HepG2 (cell line): ENCODE measurements around the gene ST3GAL4. TPM values are rescaled to one million over a fixed set of nuclear protein-coding genes. Genes with fewer than 3 reads are reported as not detected.

Source experiments
- ATAC-seq: fragments of 200-7000 bp; cut with Tn5 transposase; 3 replicates; pipeline ENCODE4 v1.9.1; 2020; ENCODE audit warnings: mild to moderate bottlenecking, moderate library complexity
- BruUV-seq: library from RNA; stranded (reverse); fragments of 400-500 nt; replicated peaks from 2 replicates; lab custom pipeline; 2021; lab: Mats Ljungman, UMichigan
- CTCF ChIA-PET: fragments of 300-600 bp; formaldehyde crosslinking; extraction: SDS; loops from one replicate; lab custom pipeline; 2021; ENCODE audit warnings: low total read pairs, inconsistent platforms, low intra/inter-chr PET ratio; lab: Yijun Ruan, JAX
- POLR2A ChIA-PET: fragments of 350-600 bp; sonication (Branson Sonifier 250); formaldehyde crosslinking; loops from one replicate; lab custom pipeline; 2020; ENCODE audit warnings: antibody characterized with exemption, inconsistent platforms; lab: Yijun Ruan, JAX
- DNase-seq: peaks from one replicate; pipeline ENCODE4 v3.0.0-alpha.2; 2015; ENCODE audit warnings: low spot score
- FAIRE-seq: peaks from 3 replicates; lab custom pipeline; 2011; peaks lifted over from hg19 to GRCh38; lab: Jason Lieb, UNC
- H2AFZ ChIP-seq: one replicate; pipeline ENCODE4 v1.6.1; 2011; ENCODE audit warnings: low read length, inconsistent platforms
- H3K27ac ChIP-seq: fragments of 300-600 bp; 3 replicates; pipeline ENCODE4 v1.8.0; 2011; ENCODE audit warnings: mixed run types, mild to moderate bottlenecking, mixed read lengths, low read length, inconsistent platforms; ENCODE audit not compliant: insufficient read depth; ENCODE audit errors: extremely low read length
- H3K27me3 ChIP-seq, 2 experiments: fragments of 200-600 bp in 1 of 2; 2 replicates in 1 of 2; 3 replicates in 1 of 2; pipeline versions ENCODE4 v1.6.0 to v1.8.0; 2011; ENCODE audit warnings: low read length in 2 of 2, mild to moderate bottlenecking in 2 of 2, moderate library complexity in 2 of 2, inconsistent platforms in 1 of 2; ENCODE audit not compliant: insufficient read depth in 2 of 2, control insufficient read depth in 1 of 2
- H3K36me3 ChIP-seq, 2 experiments: fragments of 200-600 bp in 1 of 2; replicated peaks in 1 of 2; 2 replicates in 1 of 2; 3 replicates in 1 of 2; pipeline versions ENCODE4 v1.5.1 to v1.8.0; 2011; ENCODE audit warnings: low read length in 2 of 2, inconsistent platforms in 1 of 2; ENCODE audit not compliant: insufficient read depth in 2 of 2, control insufficient read depth in 1 of 2
- H3K4me1 ChIP-seq: 2 replicates; pipeline ENCODE4 v1.5.1; 2012; ENCODE audit warnings: low read length, inconsistent platforms; ENCODE audit not compliant: insufficient read depth
- H3K4me2 ChIP-seq: 2 replicates; pipeline ENCODE4 v1.6.0; 2011; ENCODE audit warnings: low read depth, low read length, inconsistent platforms
- H3K4me3 ChIP-seq, 3 experiments: fragments of 200-600 bp in 1 of 3; sonication (generic), shearing (Covaris generic) in 1 of 3; replicated peaks in 1 of 3; 2 replicates each; pipeline ENCODE4 v1.5.1; 2011 to 2016; ENCODE audit warnings: low read length in 3 of 3, inconsistent platforms in 2 of 3, low read depth in 2 of 3, mild to moderate bottlenecking in 2 of 3, control low read depth in 1 of 3, mixed read lengths in 1 of 3; ENCODE audit not compliant: insufficient read depth in 1 of 3
- H3K79me2 ChIP-seq: one replicate; pipeline ENCODE4 v1.6.1; 2011; ENCODE audit warnings: low read length, inconsistent platforms; ENCODE audit not compliant: insufficient read depth
- H3K9ac ChIP-seq: 2 replicates; pipeline ENCODE4 v1.6.0; 2011; ENCODE audit warnings: mild to moderate bottlenecking, low read depth, low read length, inconsistent platforms; ENCODE audit not compliant: insufficient read depth
- H3K9me3 ChIP-seq: 2 replicates; pipeline ENCODE4 v1.5.1; 2012; ENCODE audit warnings: mild to moderate bottlenecking, low read length
- H4K20me1 ChIP-seq: 2 replicates; pipeline ENCODE4 v1.6.0; 2011; ENCODE audit warnings: inconsistent platforms, mild to moderate bottlenecking, low read length, moderate library complexity; ENCODE audit not compliant: insufficient read depth
- SMC3 ChIP-seq: IDR thresholded peaks from 2 replicates; pipeline ENCODE4 v1.6.1; 2011; ENCODE audit warnings: low read length, improper control_type of control experiment
- STAG1 ChIP-seq: sonication (generic); formaldehyde crosslinking; IDR thresholded peaks from 2 replicates; pipeline ENCODE4 v1.4.0; 2020; ENCODE audit warnings: missing genetic modification reagents
- WGBS: methylation state at CpG from one replicate; pipeline ENCODE4 v1.1.6; 2017; ENCODE audit warnings: low lambda C conversion rate; 5-methylcytosine and 5-hydroxymethylcytosine counted together
- in situ Hi-C: cut with HindIII; loops from 2 replicates; pipeline ENCODE4 v1.10.0; 2017; ENCODE audit warnings: low pct_unique_long_range_greater_than_20kb; ENCODE audit not compliant: extremely low pct_ligation_motif_present
- intact Hi-C: fragments of 100-400 bp; cut with micrococcal nuclease; formaldehyde crosslinking; loops from one replicate; pipeline ENCODE4 v1.10.0; 2022; ENCODE audit not compliant: unreplicated experiment
- polyA plus RNA-seq, 8 experiments: library from polyadenylated mRNA; depleted of rRNA in 3 of 8; stranded (reverse) in 7 of 8; unstranded in 1 of 8; fragments of >200 nt; fragmentation: Illumina TruSeq in 4 of 8; extraction: Trizol in 4 of 8; gene quantifications; 2 replicates each; pipeline versions ENCODE4 v1.2.1 to v1.2.3, GENCODE V29; 2011 to 2016; ENCODE audit warnings: low read depth in 4 of 8, missing spikeins in 1 of 8, mixed read lengths in 1 of 8; ENCODE audit not compliant: insufficient read depth in 1 of 8
- total RNA-seq, 5 experiments: library from RNA; depleted of rRNA; stranded (reverse); fragments of >200 nt; fragmentation: Illumina TruSeq; extraction: Trizol; gene quantifications; 2 replicates each; pipeline ENCODE4 v1.2.3, GENCODE V29; 2016; ENCODE audit warnings: low read depth in 1 of 5
- TF ChIP-seq, protein P1 (sequence below): IDR thresholded peaks from 2 replicates; pipeline ENCODE4 v1.6.1; 2018; ENCODE audit warnings: missing genetic modification reagents, mild to moderate bottlenecking, missing compliant biosample characterization
- TF ChIP-seq, protein P2 (sequence below): fragments of 450-650 bp; IDR thresholded peaks from 2 replicates; pipeline ENCODE4 v1.6.1; 2017; ENCODE audit warnings: mild to moderate bottlenecking
- TF ChIP-seq, protein P3 (sequence below): sonication (generic); formaldehyde crosslinking; IDR thresholded peaks from 2 replicates; pipeline ENCODE4 v1.5.0; 2020; ENCODE audit warnings: mild to moderate bottlenecking, missing genetic modification reagents, moderate library complexity

ST3GAL4 gene
- total and polyA plus RNA-seq, 2 of the 13 experiments (the other 11 are each of a cell fraction or from before 2014, with no cell fraction given), result 9.1 to 13.3 TPM

DNA sequence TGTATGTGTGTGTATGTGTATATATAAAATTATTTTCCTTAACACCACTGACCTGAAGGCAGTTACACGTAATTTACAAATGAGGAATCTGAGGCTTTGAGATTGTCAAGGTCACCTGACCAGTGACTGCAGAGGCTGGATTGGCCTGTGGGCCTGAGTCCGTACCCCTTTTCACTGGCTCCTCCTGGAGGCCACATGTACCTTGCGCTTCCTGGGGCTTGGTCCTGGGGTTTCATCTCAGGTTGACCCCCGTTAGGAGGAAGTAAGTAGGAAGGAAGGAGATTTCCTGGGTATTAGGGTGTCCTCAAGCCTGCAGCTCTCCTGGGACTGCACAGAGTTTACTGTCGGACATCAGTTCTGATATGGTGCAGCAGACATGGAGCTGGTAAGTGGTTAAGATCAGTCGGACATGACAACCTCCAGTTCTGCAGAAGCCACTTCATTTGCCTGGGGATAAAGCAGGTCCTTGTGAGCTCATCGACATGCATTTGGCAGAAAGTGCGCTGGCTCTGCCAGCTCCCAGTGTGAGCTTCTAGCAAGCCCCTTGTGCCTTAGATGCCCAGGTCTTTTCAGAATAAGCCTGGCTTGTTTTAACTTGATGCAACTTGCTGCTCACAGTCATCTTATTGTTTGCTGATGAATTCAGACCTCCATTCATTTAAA, 36.6 kb downstream of the ST3GAL4 start:
- ChIA-PET POLR2A (no interaction called here), CTCF (interaction anchor here (1.4 kb wide), 1 partner anchor 82 kb away, joined by 8 read pairs; no protein-coding TSS in a partner anchor)
- Histone ChIP-seq H3K27me3 (no peaks in the 10 kb centered on the region), H4K20me1 (no peaks in the 10 kb centered on the region), H2AFZ (no peak overlapping the region), H3K9ac (no peak overlapping the region), H3K4me1 (no peaks in the 10 kb centered on the region), H3K9me3 (no peaks in the 10 kb centered on the region), H3K4me2 (no peak overlapping the region), H3K79me2 (peaks cover 2% of the 10 kb centered on the region), H3K27ac (no peak overlapping the region), H3K36me3 (no peaks in the 10 kb centered on the region), H3K4me3 (no peak overlapping the region)
- ATAC-seq, result peak; percentile 83
- BruUV-seq, result no TSS peak
- TF ChIP-seq, protein P1, sequence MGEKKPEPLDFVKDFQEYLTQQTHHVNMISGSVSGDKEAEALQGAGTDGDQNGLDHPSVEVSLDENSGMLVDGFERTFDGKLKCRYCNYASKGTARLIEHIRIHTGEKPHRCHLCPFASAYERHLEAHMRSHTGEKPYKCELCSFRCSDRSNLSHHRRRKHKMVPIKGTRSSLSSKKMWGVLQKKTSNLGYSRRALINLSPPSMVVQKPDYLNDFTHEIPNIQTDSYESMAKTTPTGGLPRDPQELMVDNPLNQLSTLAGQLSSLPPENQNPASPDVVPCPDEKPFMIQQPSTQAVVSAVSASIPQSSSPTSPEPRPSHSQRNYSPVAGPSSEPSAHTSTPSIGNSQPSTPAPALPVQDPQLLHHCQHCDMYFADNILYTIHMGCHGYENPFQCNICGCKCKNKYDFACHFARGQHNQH (CRISPR knock-in tag), result no peak
- TF ChIP-seq, protein P2, sequence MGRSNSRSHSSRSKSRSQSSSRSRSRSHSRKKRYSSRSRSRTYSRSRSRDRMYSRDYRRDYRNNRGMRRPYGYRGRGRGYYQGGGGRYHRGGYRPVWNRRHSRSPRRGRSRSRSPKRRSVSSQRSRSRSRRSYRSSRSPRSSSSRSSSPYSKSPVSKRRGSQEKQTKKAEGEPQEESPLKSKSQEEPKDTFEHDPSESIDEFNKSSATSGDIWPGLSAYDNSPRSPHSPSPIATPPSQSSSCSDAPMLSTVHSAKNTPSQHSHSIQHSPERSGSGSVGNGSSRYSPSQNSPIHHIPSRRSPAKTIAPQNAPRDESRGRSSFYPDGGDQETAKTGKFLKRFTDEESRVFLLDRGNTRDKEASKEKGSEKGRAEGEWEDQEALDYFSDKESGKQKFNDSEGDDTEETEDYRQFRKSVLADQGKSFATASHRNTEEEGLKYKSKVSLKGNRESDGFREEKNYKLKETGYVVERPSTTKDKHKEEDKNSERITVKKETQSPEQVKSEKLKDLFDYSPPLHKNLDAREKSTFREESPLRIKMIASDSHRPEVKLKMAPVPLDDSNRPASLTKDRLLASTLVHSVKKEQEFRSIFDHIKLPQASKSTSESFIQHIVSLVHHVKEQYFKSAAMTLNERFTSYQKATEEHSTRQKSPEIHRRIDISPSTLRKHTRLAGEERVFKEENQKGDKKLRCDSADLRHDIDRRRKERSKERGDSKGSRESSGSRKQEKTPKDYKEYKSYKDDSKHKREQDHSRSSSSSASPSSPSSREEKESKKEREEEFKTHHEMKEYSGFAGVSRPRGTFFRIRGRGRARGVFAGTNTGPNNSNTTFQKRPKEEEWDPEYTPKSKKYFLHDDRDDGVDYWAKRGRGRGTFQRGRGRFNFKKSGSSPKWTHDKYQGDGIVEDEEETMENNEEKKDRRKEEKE, result no peak
- TF ChIP-seq STAG1 (peak; percentile 55), SMC3 (peak; percentile 42; the same call in 1 of the 2 replicates)
- TF ChIP-seq, protein P3, sequence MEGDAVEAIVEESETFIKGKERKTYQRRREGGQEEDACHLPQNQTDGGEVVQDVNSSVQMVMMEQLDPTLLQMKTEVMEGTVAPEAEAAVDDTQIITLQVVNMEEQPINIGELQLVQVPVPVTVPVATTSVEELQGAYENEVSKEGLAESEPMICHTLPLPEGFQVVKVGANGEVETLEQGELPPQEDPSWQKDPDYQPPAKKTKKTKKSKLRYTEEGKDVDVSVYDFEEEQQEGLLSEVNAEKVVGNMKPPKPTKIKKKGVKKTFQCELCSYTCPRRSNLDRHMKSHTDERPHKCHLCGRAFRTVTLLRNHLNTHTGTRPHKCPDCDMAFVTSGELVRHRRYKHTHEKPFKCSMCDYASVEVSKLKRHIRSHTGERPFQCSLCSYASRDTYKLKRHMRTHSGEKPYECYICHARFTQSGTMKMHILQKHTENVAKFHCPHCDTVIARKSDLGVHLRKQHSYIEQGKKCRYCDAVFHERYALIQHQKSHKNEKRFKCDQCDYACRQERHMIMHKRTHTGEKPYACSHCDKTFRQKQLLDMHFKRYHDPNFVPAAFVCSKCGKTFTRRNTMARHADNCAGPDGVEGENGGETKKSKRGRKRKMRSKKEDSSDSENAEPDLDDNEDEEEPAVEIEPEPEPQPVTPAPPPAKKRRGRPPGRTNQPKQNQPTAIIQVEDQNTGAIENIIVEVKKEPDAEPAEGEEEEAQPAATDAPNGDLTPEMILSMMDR, result peak; percentile 47
- WGBS, result 95% methylated on average over 4 of the region's 8 CpGs
- in situ Hi-C loops, result no loop called here
- FAIRE-seq, result no peak
- DNase-seq, result peak; percentile 15
- intact Hi-C loops, result loop anchor here (1.0 kb wide), 1 partner anchor 82 kb away; no protein-coding TSS in a partner anchor
